SK-N-SH treated with all-trans-retinoic acid at 6 μM for 48 hours (cell line): ENCODE data around the gene RECQL5.

ENCODE experiments used
- ATAC-seq: fragments of 200-7000 bp; cut with Tn5 transposase; 3 replicates; pipeline ENCODE4 v1.9.1; 2020; ENCODE audit warnings: mild to moderate bottlenecking, moderate library complexity
- ARNTL ChIP-seq: fragments of 450-650 bp; formaldehyde crosslinking; IDR thresholded peaks from 2 replicates; pipeline ENCODE4 v1.5.0; 2020; ENCODE audit warnings: low read depth, mild to moderate bottlenecking, moderate library complexity, borderline replicate concordance
- BACH2 ChIP-seq: fragments of 250-450 bp; sonication (Bioruptor Pico); IDR thresholded peaks from 2 replicates; pipeline ENCODE4 v1.9.0; 2021; ENCODE audit warnings: mild to moderate bottlenecking, borderline replicate concordance
- CREB5 ChIP-seq: fragments of 250-450 bp; sonication (Bioruptor Pico); IDR thresholded peaks from 2 replicates; pipeline ENCODE4 v1.5.1; 2020; ENCODE audit warnings: low read depth, mild to moderate bottlenecking, moderate library complexity
- CSDC2 ChIP-seq: fragments of 250-450 bp; sonication (Bioruptor Pico); IDR thresholded peaks from 2 replicates; pipeline ENCODE4 v1.5.0; 2020; ENCODE audit warnings: mild to moderate bottlenecking, moderate library complexity
- ESRRG ChIP-seq: fragments of 250-450 bp; sonication (Bioruptor Pico); IDR thresholded peaks from 2 replicates; pipeline ENCODE4 v1.6.1; 2021; ENCODE audit warnings: mild to moderate bottlenecking
- ISL1 ChIP-seq: fragments of 250-450 bp; sonication (Bioruptor Pico); IDR thresholded peaks from 2 replicates; pipeline ENCODE4 v2.1.2; 2022; ENCODE audit warnings: mild to moderate bottlenecking, moderate library complexity
- OSR1 ChIP-seq: fragments of 250-450 bp; sonication (Bioruptor Pico); IDR thresholded peaks from 2 replicates; pipeline ENCODE4 v1.8.0; 2022; ENCODE audit warnings: moderate library complexity, mild to moderate bottlenecking, inconsistent platforms
- PATZ1 ChIP-seq: fragments of 250-450 bp; sonication (Bioruptor Pico); IDR thresholded peaks from 2 replicates; pipeline ENCODE4 v1.8.0; 2020; ENCODE audit warnings: mild to moderate bottlenecking, moderate library complexity, borderline replicate concordance
- POU6F1 ChIP-seq: fragments of 250-450 bp; sonication (Bioruptor Pico); IDR thresholded peaks from 2 replicates; pipeline ENCODE4 v1.8.0; 2021; ENCODE audit warnings: low read depth, mild to moderate bottlenecking, moderate library complexity, borderline replicate concordance
- PPARA ChIP-seq: fragments of 250-450 bp; sonication (Bioruptor Pico); IDR thresholded peaks from 2 replicates; pipeline ENCODE4 v1.5.0; 2020; ENCODE audit warnings: mild to moderate bottlenecking, borderline replicate concordance
- RARB ChIP-seq: fragments of 250-450 bp; sonication (Bioruptor Pico); IDR thresholded peaks from 2 replicates; pipeline ENCODE4 v1.8.0; 2021; ENCODE audit warnings: mild to moderate bottlenecking, moderate library complexity
- SNAI2 ChIP-seq: fragments of 250-450 bp; sonication (Bioruptor Pico); IDR thresholded peaks from 2 replicates; pipeline ENCODE4 v1.5.0; 2020; ENCODE audit warnings: mild to moderate bottlenecking, moderate library complexity
- TCF4 ChIP-seq: fragments of 250-450 bp; sonication (Bioruptor Pico); IDR thresholded peaks from 2 replicates; pipeline ENCODE4 v1.8.0; 2021; ENCODE audit warnings: mild to moderate bottlenecking, moderate library complexity, borderline replicate concordance
- TOX ChIP-seq: fragments of 250-450 bp; sonication (Bioruptor Pico); IDR thresholded peaks from 2 replicates; pipeline ENCODE4 v1.8.0; 2021; ENCODE audit warnings: mild to moderate bottlenecking, moderate library complexity, borderline replicate concordance
- TSHZ2 ChIP-seq: fragments of 250-450 bp; sonication (Bioruptor Pico); IDR thresholded peaks from 2 replicates; pipeline ENCODE4 v1.5.0; 2020; ENCODE audit warnings: mild to moderate bottlenecking, moderate library complexity
- ZFP3 ChIP-seq: fragments of 250-450 bp; sonication (Bioruptor Pico); IDR thresholded peaks from 2 replicates; pipeline ENCODE4 v1.5.0; 2020; ENCODE audit warnings: mild to moderate bottlenecking, moderate library complexity
- ZFP30 ChIP-seq: fragments of 450-650 bp; formaldehyde crosslinking; IDR thresholded peaks from 2 replicates; pipeline ENCODE4 v1.5.0; 2022; ENCODE audit warnings: mild to moderate bottlenecking, moderate library complexity
- ZNF565 ChIP-seq: fragments of 450-650 bp; formaldehyde crosslinking; conservative IDR thresholded peaks from 2 replicates; pipeline ENCODE4 v1.5.0; 2020; ENCODE audit warnings: low read depth, mild to moderate bottlenecking, moderate library complexity
- ZNF70 ChIP-seq: fragments of 450-650 bp; formaldehyde crosslinking; IDR thresholded peaks from 2 replicates; pipeline ENCODE4 v1.5.0; 2020; ENCODE audit warnings: mild to moderate bottlenecking, moderate library complexity
- ZNF8 ChIP-seq: fragments of 450-650 bp; formaldehyde crosslinking; IDR thresholded peaks from 2 replicates; pipeline ENCODE4 v1.5.0; 2020; ENCODE audit warnings: mild to moderate bottlenecking, moderate library complexity

Gene RECQL5

GRCh38 chr17:75642784-75643642, 23.9 kb downstream of the RECQL5 start:
- ATAC-seq = no peak
- no peak for TF ChIP-seq CREB5
- no peak for TF ChIP-seq ZFP3 (CRISPR knock-in tag)
- TF ChIP-seq RARB = no peak
- no peak for TF ChIP-seq TOX
- TF ChIP-seq BACH2 (CRISPR knock-in tag) = no peak
- TF ChIP-seq SNAI2 (CRISPR knock-in tag) = no peak
- TF ChIP-seq OSR1 (CRISPR knock-in tag) = no peak
- no peak for TF ChIP-seq ZFP30 (CRISPR knock-in tag)
- no peak for TF ChIP-seq PPARA
- no peak for TF ChIP-seq POU6F1
- no peak for TF ChIP-seq TCF4 (CRISPR knock-in tag)
- TF ChIP-seq ESRRG = no peak
- no peak for TF ChIP-seq PATZ1 (CRISPR knock-in tag)
- TF ChIP-seq TSHZ2 = no peak

- no peak for ATAC-seq
- no peak for TF ChIP-seq ZNF565 (CRISPR knock-in tag)
- TF ChIP-seq ESRRG = no peak
- no peak for TF ChIP-seq ZNF70 (CRISPR knock-in tag)
- TF ChIP-seq ZFP30 (CRISPR knock-in tag) = no peak
- TF ChIP-seq RARB = no peak
- no peak for TF ChIP-seq ISL1 (CRISPR knock-in tag)
- TF ChIP-seq SNAI2 (CRISPR knock-in tag) = no peak
- TF ChIP-seq POU6F1 = no peak
- no peak for TF ChIP-seq CREB5
- TF ChIP-seq ZFP3 (CRISPR knock-in tag) = no peak
- TF ChIP-seq BACH2 (CRISPR knock-in tag) = no peak
- no peak for TF ChIP-seq TOX
- TF ChIP-seq CSDC2 (CRISPR knock-in tag) = no peak
- TF ChIP-seq ZNF8 (CRISPR knock-in tag) = no peak
- TF ChIP-seq ARNTL = no peak
- no peak for TF ChIP-seq PATZ1 (CRISPR knock-in tag)
- no peak for TF ChIP-seq TCF4 (CRISPR knock-in tag)
These were observed 24.7 kb downstream of the RECQL5 start for GRCh38 chr17:75642182-75642783.
